K562 (cell line): ENCODE data around the gene RGS7. TPM values are rescaled to one million over a fixed set of nuclear protein-coding genes. Genes with fewer than 3 reads are reported as not detected.

Experiments
- ATAC-seq: fragments of 200-7000 bp; cut with Tn5 transposase; 3 replicates; pipeline ENCODE4 v1.9.1; 2020; ENCODE audit warnings: moderate library complexity
- BruUV-seq: library from RNA; stranded (reverse); fragments of 400-500 nt; replicated peaks from 2 replicates; lab custom pipeline; 2021; lab: Mats Ljungman, UMichigan
- CTCF ChIA-PET: fragments of 300-600 bp; formaldehyde crosslinking; extraction: SDS; loops from one replicate; lab custom pipeline; 2021; ENCODE audit warnings: low intra/inter-chr PET ratio; lab: Yijun Ruan, JAX
- POLR2A ChIA-PET: fragments of 300-600, 350-650 bp; sonication (Branson Sonifier 250); formaldehyde crosslinking; extraction: SDS; loops from one replicate; lab custom pipeline; 2021; ENCODE audit warnings: antibody characterized with exemption, inconsistent platforms; lab: Yijun Ruan, JAX
- DNase-seq, 4 experiments: peaks; one replicate each; pipeline versions ENCODE4 v3.0.0 to v3.0.0-alpha.2; 2011 to 2018; ENCODE audit warnings: low spot score in 3 of 4, mixed read lengths in 3 of 4; ENCODE audit errors: extremely low read depth in 1 of 4
- FAIRE-seq: peaks from 2 replicates; lab custom pipeline; 2011; peaks lifted over from hg19 to GRCh38; lab: Jason Lieb, UNC
- H2AFZ ChIP-seq: 2 replicates; pipeline ENCODE4 v1.6.0; 2011; ENCODE audit warnings: low read depth, low read length, control low read depth, inconsistent platforms
- H3K27ac ChIP-seq: fragments of 200-600 bp; 3 replicates; pipeline ENCODE4 v1.8.0; 2011; ENCODE audit warnings: low read depth, mild to moderate bottlenecking, control low read depth, inconsistent platforms, low read length, moderate library complexity, mixed read lengths; ENCODE audit errors: extremely low read depth
- H3K27me3 ChIP-seq, 2 experiments: fragments of 300-600 bp in 1 of 2; 2 replicates in 1 of 2; 3 replicates in 1 of 2; pipeline versions ENCODE4 v1.6.0 to v1.8.0; 2011; ENCODE audit warnings: inconsistent platforms in 2 of 2, low read length in 2 of 2, mild to moderate bottlenecking in 1 of 2, mixed read lengths in 1 of 2, moderate library complexity in 1 of 2; ENCODE audit not compliant: control insufficient read depth in 2 of 2, insufficient read depth in 2 of 2
- H3K36me3 ChIP-seq: fragments of 300-600 bp; 3 replicates; pipeline ENCODE4 v1.8.0; 2011; ENCODE audit warnings: mild to moderate bottlenecking, low read length, inconsistent platforms; ENCODE audit not compliant: control insufficient read depth, insufficient read depth
- H3K4me1 ChIP-seq, 2 experiments: fragments of 200-600 bp in 1 of 2; replicated peaks in 1 of 2; 2 replicates in 1 of 2; 3 replicates in 1 of 2; pipeline versions ENCODE4 v1.5.1 to v1.8.0; 2011; ENCODE audit warnings: inconsistent platforms in 2 of 2, low read length in 2 of 2, mild to moderate bottlenecking in 1 of 2, mixed read lengths in 1 of 2, moderate library complexity in 1 of 2; ENCODE audit not compliant: control insufficient read depth in 2 of 2, insufficient read depth in 2 of 2
- H3K4me2 ChIP-seq: 2 replicates; pipeline ENCODE4 v1.6.1; 2011; ENCODE audit warnings: low read length, control low read depth, inconsistent platforms, mixed read lengths; ENCODE audit not compliant: insufficient read depth
- H3K4me3 ChIP-seq: fragments of 200-600 bp; sonication (generic), shearing (Covaris generic); 2 replicates; pipeline ENCODE4 v1.5.1; 2016; ENCODE audit warnings: control low read depth, inconsistent platforms
- H3K79me2 ChIP-seq: fragments of 200-600 bp; 3 replicates; pipeline ENCODE4 v1.8.0; 2011; ENCODE audit warnings: low read length, inconsistent platforms; ENCODE audit not compliant: control insufficient read depth, insufficient read depth
- H3K9ac ChIP-seq, 2 experiments: 2 replicates each; pipeline versions ENCODE4 v1.6.0 to v1.6.1; 2011; ENCODE audit warnings: low read depth in 2 of 2, low read length in 2 of 2, control low read depth in 1 of 2, inconsistent platforms in 1 of 2, mild to moderate bottlenecking in 1 of 2, mixed read lengths in 1 of 2; ENCODE audit not compliant: insufficient read depth in 1 of 2
- H3K9me1 ChIP-seq: one replicate; pipeline ENCODE4 v1.6.0; 2011; ENCODE audit warnings: inconsistent platforms, mild to moderate bottlenecking, low read length, moderate library complexity; ENCODE audit not compliant: control insufficient read depth, insufficient read depth
- H3K9me3 ChIP-seq: replicated peaks from 2 replicates; pipeline ENCODE4 v1.5.1; 2011; ENCODE audit warnings: low read depth, low read length, inconsistent platforms; ENCODE audit not compliant: control insufficient read depth, insufficient read depth
- H4K20me1 ChIP-seq: replicated peaks from 2 replicates; pipeline ENCODE4 v1.6.1; 2011; ENCODE audit warnings: low read length, inconsistent platforms, mixed read lengths; ENCODE audit not compliant: control insufficient read depth, insufficient read depth
- ARNT ChIP-seq, 2 experiments: fragments of 450-650 bp; IDR thresholded peaks; 2 replicates each; pipeline ENCODE4 v1.6.1; 2016; ENCODE audit warnings: mild to moderate bottlenecking in 1 of 2
- CBFA2T3 ChIP-seq: fragments of 450-650 bp; IDR thresholded peaks from 2 replicates; pipeline ENCODE4 v1.6.1; 2017
- ELF2 ChIP-seq: fragments of 250-450 bp; sonication (Bioruptor Pico); IDR thresholded peaks from 2 replicates; pipeline ENCODE4 v1.5.0; 2021; ENCODE audit warnings: mild to moderate bottlenecking
- HNRNPLL ChIP-seq: fragments of 200-400 bp; formaldehyde crosslinking; IDR thresholded peaks from 2 replicates; pipeline ENCODE4 v1.6.1; 2017; ENCODE audit warnings: low read length, low read depth, mild to moderate bottlenecking; ENCODE audit not compliant: poor library complexity, severe bottlenecking
- ILF3 ChIP-seq: fragments of 450-650 bp; IDR thresholded peaks from 2 replicates; pipeline ENCODE4 v1.6.1; 2018; ENCODE audit warnings: antibody characterized with exemption, mild to moderate bottlenecking, moderate library complexity, borderline replicate concordance
- NFXL1 ChIP-seq: fragments of 450-650 bp; formaldehyde crosslinking; IDR thresholded peaks from 2 replicates; pipeline ENCODE4 v1.4.0; 2021; ENCODE audit warnings: mild to moderate bottlenecking
- PPARD ChIP-seq: fragments of 250-450 bp; sonication (Bioruptor Pico); IDR thresholded peaks from 2 replicates; pipeline ENCODE4 v1.8.0; 2022; ENCODE audit warnings: inconsistent platforms, mild to moderate bottlenecking, moderate library complexity
- SOX6 ChIP-seq: fragments of 450-650 bp; IDR thresholded peaks from 2 replicates; pipeline ENCODE4 v1.6.1; 2014; ENCODE audit warnings: mild to moderate bottlenecking
- STAT5B ChIP-seq: fragments of 250-450 bp; sonication (Bioruptor Pico); IDR thresholded peaks from 2 replicates; pipeline ENCODE4 v1.8.0; 2021; ENCODE audit warnings: mild to moderate bottlenecking, inconsistent platforms
- TRIM24 ChIP-seq, 2 experiments: fragments of 450-650 bp; IDR thresholded peaks; 2 replicates each; pipeline ENCODE4 v1.6.1; 2016
- WGBS: fragments of 100-300 bp; shearing (Covaris generic); methylation state at CpG from one replicate; pipeline ENCODE4 v1.1.6; 2016; ENCODE audit warnings: low coverage, mixed read lengths; ENCODE audit not compliant: insufficient coverage; ENCODE audit errors: missing lambda C conversion rate; 5-methylcytosine and 5-hydroxymethylcytosine counted together
- in situ Hi-C: fragments of 300-500 bp; cut with MboI; formaldehyde crosslinking; loops from 4 replicates; pipeline ENCODE4 v1.15.0; 2018; ENCODE audit warnings: inconsistent platforms, mixed read lengths
- intact Hi-C: fragments of 100-400 bp; cut with micrococcal nuclease; formaldehyde crosslinking; loops from 2 replicates; pipeline ENCODE4 v1.14.2; 2022
- polyA plus RNA-seq, 8 experiments: library from polyadenylated mRNA; depleted of rRNA in 4 of 8; stranded (reverse) in 5 of 8; unstranded in 3 of 8; fragments of >200 nt; fragmentation: Nextera tagmentation in 2 of 8; fragmentation: Illumina TruSeq in 1 of 8; extraction: Ambion mirVana in 2 of 8; extraction: Trizol in 1 of 8; gene quantifications; 2 replicates each; pipeline versions ENCODE4 v1.2.1 to v1.2.3, GENCODE V29; 2011 to 2014; ENCODE audit warnings: inconsistent platforms in 1 of 8, missing spikeins in 1 of 8
- total RNA-seq, 7 experiments: library from RNA; depleted of rRNA in 6 of 7; stranded (reverse); fragments of >200 nt in 6 of 7; fragmentation: Illumina TruSeq in 2 of 7; extraction: Trizol in 2 of 7; gene quantifications; 2 replicates each; pipeline versions ENCODE4 v1.2.1 to v1.2.3, GENCODE V29; 2011 to 2021; ENCODE audit warnings: low replicate concordance in 1 of 7
- TF ChIP-seq, protein P1 (sequence below): sonication (generic); formaldehyde crosslinking; IDR thresholded peaks from 2 replicates; pipeline ENCODE4 v1.8.0; 2022; ENCODE audit warnings: mild to moderate bottlenecking, missing genetic modification reagents
- TF ChIP-seq, protein P2 (sequence below): sonication (generic); formaldehyde crosslinking; IDR thresholded peaks from 2 replicates; pipeline ENCODE4 v1.8.0; 2023; ENCODE audit warnings: mild to moderate bottlenecking, missing genetic modification reagents
- TF ChIP-seq, protein P3 (sequence below): fragments of 200-400 bp; formaldehyde crosslinking; IDR thresholded peaks from 2 replicates; pipeline ENCODE4 v1.6.1; 2017; ENCODE audit warnings: mild to moderate bottlenecking, low read depth, low read length, moderate library complexity

The RGS7 gene
- total and polyA plus RNA-seq, 9 of the 15 experiments (the other 6 are each of a cell fraction or from before 2014, with no cell fraction given): not detected

- Histone ChIP-seq H3K27ac (no peak overlapping the region), H3K79me2 (no peaks in the 10 kb centered on the region), H3K9ac (no peak overlapping the region), H3K4me3 (no peak overlapping the region), H3K9me3 (no peaks in the 10 kb centered on the region), H3K36me3 (no peaks in the 10 kb centered on the region), H4K20me1 (no peaks in the 10 kb centered on the region), H2AFZ (no peak overlapping the region), H3K27me3 (no peaks in the 10 kb centered on the region), H3K4me1 (no peaks in the 10 kb centered on the region), H3K4me2 (no peak overlapping the region), H3K9me1 (no peaks in the 10 kb centered on the region)
- BruUV-seq: no TSS peak
- TF ChIP-seq, protein P1, sequence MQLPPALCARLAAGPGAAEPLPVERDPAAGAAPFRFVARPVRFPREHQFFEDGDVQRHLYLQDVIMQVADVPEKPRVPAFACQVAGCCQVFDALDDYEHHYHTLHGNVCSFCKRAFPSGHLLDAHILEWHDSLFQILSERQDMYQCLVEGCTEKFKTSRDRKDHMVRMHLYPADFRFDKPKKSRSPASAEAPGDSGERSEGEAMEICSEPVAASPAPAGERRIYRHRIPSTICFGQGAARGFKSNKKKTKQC (CRISPR knock-in tag): no peak
- TF ChIP-seq HNRNPLL: no peak
- TF ChIP-seq NFXL1: no peak
- TF ChIP-seq STAT5B (CRISPR knock-in tag): no peak
- TF ChIP-seq SOX6: no peak
- TF ChIP-seq, protein P2, sequence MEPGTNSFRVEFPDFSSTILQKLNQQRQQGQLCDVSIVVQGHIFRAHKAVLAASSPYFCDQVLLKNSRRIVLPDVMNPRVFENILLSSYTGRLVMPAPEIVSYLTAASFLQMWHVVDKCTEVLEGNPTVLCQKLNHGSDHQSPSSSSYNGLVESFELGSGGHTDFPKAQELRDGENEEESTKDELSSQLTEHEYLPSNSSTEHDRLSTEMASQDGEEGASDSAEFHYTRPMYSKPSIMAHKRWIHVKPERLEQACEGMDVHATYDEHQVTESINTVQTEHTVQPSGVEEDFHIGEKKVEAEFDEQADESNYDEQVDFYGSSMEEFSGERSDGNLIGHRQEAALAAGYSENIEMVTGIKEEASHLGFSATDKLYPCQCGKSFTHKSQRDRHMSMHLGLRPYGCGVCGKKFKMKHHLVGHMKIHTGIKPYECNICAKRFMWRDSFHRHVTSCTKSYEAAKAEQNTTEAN (CRISPR knock-in tag): no peak
- TF ChIP-seq CBFA2T3: no peak
- TF ChIP-seq, protein P3, sequence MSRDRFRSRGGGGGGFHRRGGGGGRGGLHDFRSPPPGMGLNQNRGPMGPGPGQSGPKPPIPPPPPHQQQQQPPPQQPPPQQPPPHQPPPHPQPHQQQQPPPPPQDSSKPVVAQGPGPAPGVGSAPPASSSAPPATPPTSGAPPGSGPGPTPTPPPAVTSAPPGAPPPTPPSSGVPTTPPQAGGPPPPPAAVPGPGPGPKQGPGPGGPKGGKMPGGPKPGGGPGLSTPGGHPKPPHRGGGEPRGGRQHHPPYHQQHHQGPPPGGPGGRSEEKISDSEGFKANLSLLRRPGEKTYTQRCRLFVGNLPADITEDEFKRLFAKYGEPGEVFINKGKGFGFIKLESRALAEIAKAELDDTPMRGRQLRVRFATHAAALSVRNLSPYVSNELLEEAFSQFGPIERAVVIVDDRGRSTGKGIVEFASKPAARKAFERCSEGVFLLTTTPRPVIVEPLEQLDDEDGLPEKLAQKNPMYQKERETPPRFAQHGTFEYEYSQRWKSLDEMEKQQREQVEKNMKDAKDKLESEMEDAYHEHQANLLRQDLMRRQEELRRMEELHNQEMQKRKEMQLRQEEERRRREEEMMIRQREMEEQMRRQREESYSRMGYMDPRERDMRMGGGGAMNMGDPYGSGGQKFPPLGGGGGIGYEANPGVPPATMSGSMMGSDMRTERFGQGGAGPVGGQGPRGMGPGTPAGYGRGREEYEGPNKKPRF: no peak
- TF ChIP-seq TRIM24 (IDR thresholded peaks at IDR 0.05): no peak
- no peak for TF ChIP-seq PPARD (CRISPR knock-in tag)
- no peak for TF ChIP-seq ILF3
- TF ChIP-seq ARNT (IDR thresholded peaks at IDR 0.05): no peak
- no peak for TF ChIP-seq ELF2 (CRISPR knock-in tag)
- in situ Hi-C loops: no loop called here
- ChIA-PET CTCF (no interaction called here), POLR2A (interaction anchor here (0.9 kb wide), 1 partner anchor 10 kb away, joined by 5 read pairs; no protein-coding TSS in a partner anchor)
- ATAC-seq (no peak), FAIRE-seq (no peak), DNase-seq (no peak)
- WGBS: 0% methylated on average over 2 of the region's 2 CpGs
- intact Hi-C loops: no loop called here
Measured at GRCh38 chr1:241390526-241390925, 33.5 kb upstream of the RGS7 start.
